GM06990 (cell line): ENCODE data around the gene MAD2L1BP.
A peak's percentile ranks its signal among the peaks of the same experiment; 100 is the strongest.
"Not testable (repeated sequence)": the region's sequence is repeated elsewhere in the genome, so short reads cannot be mapped to it uniquely, and the experiment has no call there.

ENCODE experiments used
- DNase-seq: peaks from one replicate; pipeline ENCODE4 v3.0.0-alpha.2; 2011; ENCODE audit not compliant: insufficient read length; ENCODE audit errors: extremely low read depth
- H3K27me3 ChIP-seq: replicated peaks from 2 replicates; pipeline ENCODE4 v1.6.0; 2011; ENCODE audit warnings: low read length; ENCODE audit not compliant: control insufficient read depth, insufficient read depth
- H3K36me3 ChIP-seq: 2 replicates; pipeline ENCODE4 v1.5.1; 2011; ENCODE audit warnings: low read length; ENCODE audit not compliant: control insufficient read depth, insufficient read depth
- H3K4me3 ChIP-seq: replicated peaks from 2 replicates; pipeline ENCODE4 v1.5.1; 2011; ENCODE audit warnings: low read depth, mild to moderate bottlenecking, control low read depth, low read length
- TF ChIP-seq, protein P1 (sequence below): IDR thresholded peaks from 2 replicates; pipeline ENCODE4 v1.5.1; 2011; ENCODE audit warnings: low read length, control low read depth, mild to moderate bottlenecking, inconsistent platforms; ENCODE audit not compliant: insufficient read depth, poor library complexity, severe bottlenecking

MAD2L1BP gene

DNA sequence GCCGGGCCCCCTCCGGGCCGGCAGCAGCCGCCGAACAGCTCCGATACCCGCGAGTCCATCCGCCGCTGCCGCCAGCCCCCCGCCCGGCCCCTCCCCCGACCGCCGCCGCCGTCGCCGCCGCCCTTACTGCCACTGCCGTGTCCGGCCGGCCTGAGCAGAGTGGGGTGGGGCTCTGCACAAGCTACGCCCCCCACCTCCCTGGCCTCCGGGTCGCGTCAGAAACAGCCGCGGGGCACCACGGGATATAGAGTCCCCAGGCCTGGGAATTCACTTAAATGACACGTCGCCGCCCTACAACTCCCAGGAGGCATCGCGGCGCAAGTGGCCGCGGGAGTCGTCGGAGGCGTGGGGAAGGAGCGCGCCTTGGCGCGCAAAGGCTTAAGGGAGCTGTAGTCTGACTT is 6.5 kb upstream of the MAD2L1BP start, which contains the start of gene GTPBP2:
GTPBP2 (minus strand) TSS at position 161 of the 401 bp plus-strand sequence; CDS start at position 59, 102 bp downstream.
- Histone ChIP-seq H3K27me3 (no peaks in the 10 kb centered on the region), H3K4me3 (peak within 1 kb of the TSS; percentile 89), H3K36me3 (peaks cover 18% of the 10 kb centered on the region)
- DNase-seq = peak; percentile 98
- TF ChIP-seq, protein P1, sequence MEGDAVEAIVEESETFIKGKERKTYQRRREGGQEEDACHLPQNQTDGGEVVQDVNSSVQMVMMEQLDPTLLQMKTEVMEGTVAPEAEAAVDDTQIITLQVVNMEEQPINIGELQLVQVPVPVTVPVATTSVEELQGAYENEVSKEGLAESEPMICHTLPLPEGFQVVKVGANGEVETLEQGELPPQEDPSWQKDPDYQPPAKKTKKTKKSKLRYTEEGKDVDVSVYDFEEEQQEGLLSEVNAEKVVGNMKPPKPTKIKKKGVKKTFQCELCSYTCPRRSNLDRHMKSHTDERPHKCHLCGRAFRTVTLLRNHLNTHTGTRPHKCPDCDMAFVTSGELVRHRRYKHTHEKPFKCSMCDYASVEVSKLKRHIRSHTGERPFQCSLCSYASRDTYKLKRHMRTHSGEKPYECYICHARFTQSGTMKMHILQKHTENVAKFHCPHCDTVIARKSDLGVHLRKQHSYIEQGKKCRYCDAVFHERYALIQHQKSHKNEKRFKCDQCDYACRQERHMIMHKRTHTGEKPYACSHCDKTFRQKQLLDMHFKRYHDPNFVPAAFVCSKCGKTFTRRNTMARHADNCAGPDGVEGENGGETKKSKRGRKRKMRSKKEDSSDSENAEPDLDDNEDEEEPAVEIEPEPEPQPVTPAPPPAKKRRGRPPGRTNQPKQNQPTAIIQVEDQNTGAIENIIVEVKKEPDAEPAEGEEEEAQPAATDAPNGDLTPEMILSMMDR = no peak

DNA sequence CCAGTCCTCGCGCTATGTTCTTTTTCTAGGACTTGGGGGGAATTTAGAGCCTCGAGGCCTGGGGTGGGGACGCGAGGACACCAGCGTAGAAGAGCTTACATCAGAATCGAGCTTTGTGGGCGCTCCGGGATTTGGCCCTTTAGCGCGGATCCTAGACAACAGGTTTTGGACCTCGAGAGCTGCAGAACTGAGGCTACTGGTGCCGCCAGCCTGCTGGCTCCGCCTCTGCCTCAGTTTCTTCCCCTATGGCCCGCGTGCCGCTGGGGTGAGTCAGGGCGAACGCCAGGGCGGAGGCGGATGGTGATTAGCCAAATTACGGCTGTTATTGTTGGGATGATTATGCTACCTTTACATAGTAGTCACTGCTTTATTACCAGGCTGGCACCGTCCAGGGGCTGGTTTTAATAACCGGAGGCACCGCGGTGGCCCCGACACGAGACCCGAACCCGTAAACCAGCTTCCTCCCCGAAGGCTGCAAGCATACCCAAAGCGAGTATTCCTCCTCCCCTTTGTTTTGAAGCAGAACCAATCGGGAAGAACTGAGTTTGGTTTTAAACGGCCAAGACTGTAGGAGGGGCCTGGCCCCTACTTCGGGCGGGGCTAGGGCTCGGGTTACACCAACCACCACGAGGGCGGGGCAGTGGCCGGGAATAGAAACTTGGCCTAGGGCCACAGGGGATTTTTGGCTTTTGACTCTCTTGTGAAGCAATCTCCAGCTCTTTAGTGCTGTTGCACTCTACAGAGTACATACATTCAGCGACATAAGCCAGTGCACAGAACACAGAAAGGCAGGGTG is 5.9 kb upstream of the MAD2L1BP start:
- TF ChIP-seq, protein P1 = no peak
- DNase-seq = peak; percentile 91

GRCh38 chr6:43630980-43631619 is 4.5 kb upstream of the MAD2L1BP start:
- Histone ChIP-seq H3K36me3 (peaks cover 2% of the 10 kb centered on the region), H3K27me3 (no peaks in the 10 kb centered on the region), H3K4me3 (no peak overlapping the region)
- TF ChIP-seq, protein P1 = no peak
- no peak for DNase-seq

More for the DNA sequence above, 5.9 kb upstream of the MAD2L1BP start:
- H3K27me3 ChIP-seq = no peaks in the 10 kb centered on the region
- H3K36me3 ChIP-seq = peaks cover 13% of the 10 kb centered on the region
- peak overlapping the region; percentile 88 for H3K4me3 ChIP-seq

DNA sequence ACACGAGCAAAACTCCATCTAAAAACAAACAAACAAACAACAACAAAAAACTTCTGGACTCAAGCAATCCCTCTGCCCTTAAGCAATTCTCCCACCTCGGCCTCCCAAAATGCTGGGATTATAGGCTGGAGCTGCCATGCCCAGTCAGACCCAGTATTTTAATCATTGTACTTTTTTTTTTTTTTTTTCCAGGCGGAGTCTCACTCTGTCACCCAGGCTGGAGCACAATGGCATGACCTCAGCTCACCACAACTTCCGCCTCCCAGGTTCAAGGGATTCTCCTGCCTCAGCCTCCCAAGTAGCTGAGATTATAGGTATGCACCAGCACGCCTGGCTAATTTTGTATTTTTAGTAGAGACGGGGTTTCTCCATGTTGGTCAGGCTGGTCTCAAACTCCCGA is 2.6 kb upstream of the MAD2L1BP start:
- H3K4me3 ChIP-seq, H3K27me3 ChIP-seq, DNase-seq, H3K36me3 ChIP-seq: not testable (repeated sequence)

GRCh38 chr6:43634702-43635303 is 837 bp upstream of the MAD2L1BP start:
- no peak overlapping the region for H3K4me3 ChIP-seq
- H3K36me3 ChIP-seq = peaks cover 3% of the 10 kb centered on the region
- TF ChIP-seq, protein P1 = no peak
- no peaks in the 10 kb centered on the region for H3K27me3 ChIP-seq
- no peak for DNase-seq

GRCh38 chr6:43636308-43636659 is 644 bp downstream of the MAD2L1BP start:
- DNase-seq = no peak
- peaks cover 10% of the 10 kb centered on the region for H3K36me3 ChIP-seq
- TF ChIP-seq, protein P1 = no peak
- no peaks in the 10 kb centered on the region for H3K27me3 ChIP-seq
- peak overlapping the region; percentile 94 for H3K4me3 ChIP-seq
